Activated naive CD4-positive, alpha-beta T cell treated with anti-CD3 and anti-CD28 coated beads, Interleukin-2, amount 50 U/mL, for 16 hours (primary cell): ENCODE measurements around the gene APOL3.
"Not testable (repeated sequence)": the region's sequence is repeated elsewhere in the genome, so short reads cannot be mapped to it uniquely, and the experiment has no call there.

Experiments used
- DNase-seq: peaks from one replicate; pipeline ENCODE4 v3.0.0-alpha.2; 2020

APOL3 gene

DNA sequence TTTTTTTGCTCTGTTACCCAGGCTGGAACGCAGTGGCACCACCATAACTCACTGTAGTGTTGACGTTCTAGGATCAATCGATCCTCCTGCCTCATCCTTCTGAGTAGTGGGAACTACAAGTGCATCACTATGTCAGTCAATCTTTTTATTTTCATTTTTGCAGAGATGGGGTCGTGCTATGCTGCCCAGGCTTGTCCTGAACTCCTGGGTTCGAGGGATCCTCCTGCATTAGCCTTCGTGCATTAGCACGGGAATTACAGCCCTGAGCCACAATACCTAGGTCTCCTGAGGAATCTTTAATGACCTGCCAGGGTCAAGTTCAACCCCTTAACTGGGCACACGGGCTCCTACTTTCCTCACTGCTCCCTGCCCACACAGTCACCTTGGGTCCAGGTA is 4.4 kb downstream of the APOL3 start:
- DNase-seq: no peak

DNA sequence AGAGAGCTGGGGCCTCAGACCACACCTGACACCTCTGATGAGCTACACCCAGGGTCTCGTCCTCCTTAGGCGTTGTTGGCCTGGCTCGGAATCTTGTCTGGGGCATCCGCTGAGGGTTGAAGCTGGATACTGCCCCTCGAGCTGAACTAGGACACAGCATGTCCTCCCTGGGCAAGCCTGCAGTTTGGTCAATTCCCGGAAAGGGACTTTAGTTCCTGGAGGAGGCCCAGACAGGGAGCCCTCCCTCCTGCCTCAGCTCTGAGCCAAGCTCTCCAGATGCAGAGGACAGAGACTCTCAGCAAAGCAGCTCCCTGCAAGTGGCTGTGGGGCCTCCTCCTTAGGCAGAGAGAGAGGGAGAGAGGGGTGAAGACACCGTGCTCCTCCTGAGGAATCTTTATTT is 4.9 kb downstream of the APOL3 start:
- DNase-seq: no peak

DNA sequence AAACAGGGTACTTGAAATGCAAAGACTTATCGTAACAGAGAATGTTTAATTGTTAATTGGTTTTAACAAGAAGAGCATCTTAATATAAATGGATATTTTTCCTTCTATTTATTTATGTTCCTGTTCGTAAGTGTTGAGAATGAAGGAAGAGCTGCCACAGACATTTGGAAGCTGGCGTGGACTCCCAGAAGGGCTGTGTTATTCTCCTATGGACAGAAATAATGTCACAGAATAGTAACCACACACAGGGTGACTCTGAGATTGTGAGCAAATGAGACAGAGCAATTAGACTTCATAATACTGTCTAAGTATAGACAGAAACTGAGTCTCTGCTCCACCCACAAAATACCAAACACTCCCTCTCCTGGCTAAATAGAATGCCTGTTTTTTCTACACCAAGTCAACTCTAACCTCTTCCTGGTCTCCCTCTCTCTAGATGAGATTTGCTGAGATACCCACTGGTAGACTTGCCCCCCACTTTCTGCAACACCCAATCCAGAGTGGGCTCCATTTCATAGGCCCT is 6.1 kb downstream of the APOL3 start:
- no peak for DNase-seq

DNA sequence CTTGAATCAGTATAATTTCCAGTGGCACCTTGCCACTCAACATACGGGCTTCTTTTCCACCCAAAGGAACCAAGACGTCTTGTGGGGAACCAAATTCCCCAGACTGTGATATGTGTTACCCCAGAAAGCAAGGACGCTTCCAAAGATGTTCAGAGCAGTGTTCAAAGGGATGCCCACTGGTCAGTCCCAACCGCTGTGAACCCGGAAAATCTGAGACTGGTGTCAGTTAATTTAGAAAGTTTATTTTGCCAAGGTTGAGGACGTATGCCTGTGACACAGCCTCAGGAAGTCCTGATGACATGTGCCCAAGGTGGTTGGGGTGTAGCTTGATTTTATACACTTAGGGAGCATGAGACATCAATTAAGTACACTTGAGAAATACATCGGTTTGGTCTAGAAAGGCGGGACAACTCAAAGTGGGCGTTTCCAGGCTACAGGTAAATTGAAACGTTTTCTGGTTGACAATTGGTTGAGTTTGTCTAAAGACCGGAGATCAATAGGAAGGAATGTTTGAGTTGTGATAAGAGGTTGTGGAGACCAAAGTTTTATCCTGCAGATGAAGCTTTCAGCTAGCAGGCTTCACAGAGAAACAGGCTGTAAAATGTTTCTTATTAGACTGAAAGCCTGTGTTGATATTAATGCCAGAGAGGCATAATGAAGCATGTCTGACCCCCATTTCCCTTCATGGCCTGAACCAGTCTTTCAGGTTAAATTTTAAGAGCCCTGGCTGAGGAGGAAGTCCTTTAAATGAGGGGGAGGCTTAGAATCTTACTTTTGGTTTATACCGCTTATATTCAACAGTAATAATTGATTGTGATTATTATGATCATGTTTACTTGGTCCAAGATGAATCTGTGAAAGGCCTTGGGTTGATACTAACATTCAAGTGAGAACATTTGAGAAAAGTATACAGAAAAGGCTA is 6.8 kb downstream of the APOL3 start:
- DNase-seq: no peak

DNA sequence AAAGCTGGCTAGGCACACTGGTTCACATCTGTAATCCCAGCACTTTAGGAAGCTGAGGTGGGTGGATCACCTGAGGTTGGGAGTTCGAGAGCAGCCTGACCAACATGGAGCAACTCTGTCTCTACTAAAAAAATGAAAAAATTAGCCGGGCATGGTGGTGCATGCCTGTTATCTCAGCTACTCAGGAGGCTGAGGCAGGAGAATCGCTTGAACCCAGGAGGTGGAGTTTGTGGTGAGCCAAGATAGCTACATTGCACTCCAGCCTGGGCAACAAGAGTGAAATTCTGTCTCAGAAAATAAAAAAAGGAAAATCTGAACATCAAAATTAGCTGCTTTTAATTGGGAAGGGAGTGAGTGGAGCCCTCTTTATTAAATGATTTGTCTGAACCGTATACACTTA is 7.7 kb downstream of the APOL3 start:
- DNase-seq: not testable (repeated sequence)

DNA sequence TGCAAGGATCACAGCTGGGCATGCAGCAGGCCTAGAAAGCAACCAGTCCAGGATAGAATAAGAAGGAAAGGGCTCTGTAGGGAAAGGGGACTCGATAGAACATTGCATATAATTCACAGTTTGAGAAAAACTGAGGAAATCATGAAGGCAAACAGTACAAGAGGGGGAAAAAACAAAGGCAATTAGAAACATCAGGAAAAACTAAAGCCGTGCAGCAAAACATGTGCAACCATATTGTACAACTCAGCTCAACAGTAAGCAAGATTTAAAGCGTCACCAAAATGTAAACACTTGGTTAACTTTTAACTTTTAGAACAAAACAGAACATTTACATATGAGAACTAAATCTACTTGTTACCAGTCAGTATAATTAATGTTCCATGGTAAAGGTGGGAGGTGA is 8.5 kb downstream of the APOL3 start:
- DNase-seq: no peak

DNA sequence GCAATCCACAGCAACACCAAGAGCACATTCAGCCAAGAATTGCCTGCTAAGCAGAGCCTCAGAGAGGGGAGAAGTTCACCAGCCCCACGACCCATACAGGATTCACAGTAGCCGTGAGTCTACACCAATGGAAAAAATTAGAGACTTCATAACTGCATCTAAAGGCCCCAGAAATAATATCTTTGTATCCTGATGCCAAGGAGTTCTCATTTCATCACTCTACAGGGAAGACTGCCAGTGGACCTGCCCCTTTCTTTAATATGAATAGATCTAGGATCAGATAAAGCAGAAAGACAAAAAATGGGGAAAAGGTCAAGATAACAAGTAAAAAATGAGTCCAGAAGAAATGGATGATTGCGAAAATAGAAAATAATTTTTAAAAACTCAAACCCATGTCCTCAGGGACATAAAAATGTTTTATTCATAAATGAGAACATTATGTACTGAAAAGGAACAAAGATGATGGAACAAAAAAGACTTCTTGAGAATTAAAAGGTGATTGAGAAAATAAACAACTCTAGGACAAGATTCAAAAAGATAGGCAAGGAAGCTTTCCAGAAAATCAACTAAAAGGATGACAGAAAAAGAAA is 9.5 kb downstream of the APOL3 start:
- no peak for DNase-seq

DNA sequence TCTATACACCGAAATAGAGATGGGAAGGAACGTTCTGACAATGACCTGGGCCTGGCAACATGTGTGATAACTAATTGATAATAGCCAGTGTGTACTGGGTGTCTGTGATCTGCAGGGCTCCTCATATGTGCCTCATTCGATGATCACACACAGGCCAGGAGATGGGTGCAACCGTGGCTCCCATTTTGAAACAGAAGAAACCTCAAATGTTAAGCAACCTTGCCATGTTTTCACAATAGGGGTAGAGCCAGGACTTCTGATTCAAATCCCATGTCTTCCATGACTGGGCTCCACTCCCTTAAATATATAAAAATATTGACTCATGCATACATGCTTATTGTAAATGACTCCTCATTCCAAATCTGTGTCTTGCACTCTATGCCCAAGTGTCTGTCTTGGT is 11.1 kb downstream of the APOL3 start:
- no peak for DNase-seq

DNA sequence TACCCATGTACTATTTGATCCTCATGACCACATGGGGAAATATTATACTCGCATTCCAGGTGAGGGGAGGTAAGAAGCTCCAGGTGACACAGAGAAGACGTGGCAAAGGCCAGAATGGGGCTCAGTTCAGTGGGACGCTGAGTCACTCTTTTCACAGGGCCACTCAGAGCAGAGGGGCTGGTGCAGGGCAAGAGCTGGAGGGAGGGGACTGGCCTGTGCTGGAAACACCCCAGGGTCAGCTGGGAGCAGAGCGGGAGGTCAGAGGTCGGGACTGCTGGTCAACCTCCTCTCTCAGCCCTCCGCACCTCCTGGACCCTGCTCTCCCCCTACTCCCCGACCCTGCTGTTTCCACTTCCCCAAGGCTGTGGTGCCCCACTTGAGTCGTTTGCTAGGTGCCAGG is 12.1 kb downstream of the APOL3 start:
- DNase-seq: no peak

DNA sequence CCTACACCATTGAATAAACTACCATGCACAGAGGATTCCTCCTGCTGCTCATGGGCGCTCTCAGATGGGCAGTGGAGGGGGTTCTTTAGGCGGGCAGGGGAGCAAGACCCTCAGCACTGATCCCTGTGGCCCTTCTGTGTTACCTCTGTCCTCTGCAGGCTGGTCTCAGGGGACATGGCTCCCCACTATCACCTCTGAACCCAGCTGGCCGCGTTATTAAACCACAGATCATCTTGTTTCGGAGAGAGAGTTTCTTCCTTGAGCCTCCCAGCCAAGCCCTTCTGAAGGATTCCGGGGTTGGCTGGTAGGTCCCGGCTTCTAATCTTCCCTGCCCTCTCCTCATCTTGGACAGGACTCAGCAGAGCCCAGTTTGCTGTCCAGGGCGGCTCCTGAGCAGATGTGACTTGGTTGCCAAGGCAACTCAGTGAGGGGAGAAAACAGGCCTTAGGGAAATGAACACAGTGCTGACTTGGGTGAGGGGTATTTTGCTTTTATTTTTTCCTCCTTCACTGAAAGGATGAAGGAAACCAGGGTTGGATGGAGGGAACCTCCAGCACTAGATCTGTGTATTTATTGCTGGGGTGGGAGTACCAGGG is 13.3 kb downstream of the APOL3 start:
- DNase-seq: no peak

DNA sequence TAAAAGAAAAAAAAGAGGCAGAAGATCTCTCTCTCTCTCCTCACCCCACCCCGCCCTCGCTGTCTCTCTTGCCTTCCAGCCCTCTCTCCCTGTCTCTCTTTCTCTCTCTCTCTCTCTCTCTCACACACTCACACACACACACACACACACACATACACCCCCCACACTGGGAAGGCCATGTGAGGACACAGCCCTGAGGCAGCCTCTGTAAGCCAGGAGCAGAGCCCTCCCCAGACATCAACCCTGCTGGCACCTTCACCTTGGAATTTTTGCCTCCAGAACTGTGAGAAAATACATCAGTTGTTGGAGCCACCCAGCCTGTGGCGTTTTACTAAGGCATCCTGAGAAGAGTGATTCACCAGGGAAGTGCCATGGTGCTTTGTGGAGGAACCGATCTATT is 14.7 kb downstream of the APOL3 start:
- DNase-seq: no peak

DNA sequence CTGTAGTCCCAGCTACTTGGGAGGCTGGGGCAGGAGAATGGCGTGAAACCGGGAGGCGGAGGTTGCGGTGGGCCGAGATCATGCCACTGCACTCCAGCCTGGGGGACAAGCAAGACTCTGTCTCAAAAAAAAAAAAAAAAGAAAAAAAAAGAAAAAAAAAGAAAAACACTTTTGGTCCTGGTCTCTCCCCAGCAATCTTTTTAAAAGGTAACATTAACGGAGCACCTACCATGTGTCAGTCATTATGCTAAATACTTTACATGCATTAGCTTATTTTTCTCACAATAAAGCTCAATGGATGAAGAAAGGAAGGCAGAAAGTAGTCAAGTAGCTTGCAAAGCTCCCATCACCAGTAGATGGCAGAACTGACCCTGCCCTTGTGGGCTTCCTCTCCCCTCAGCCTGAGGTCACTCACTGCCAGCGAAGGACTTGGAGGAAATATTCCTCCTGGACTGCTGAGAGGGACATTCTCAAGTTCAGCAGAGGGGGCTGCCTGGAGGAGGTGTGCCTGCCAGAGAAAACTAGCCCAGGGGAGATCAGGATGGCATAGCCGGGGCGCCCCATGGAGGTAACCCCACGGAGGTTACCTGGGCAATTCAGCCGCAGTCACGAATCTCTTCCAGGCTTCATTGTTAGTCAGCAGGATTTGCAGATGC is 15.5 kb downstream of the APOL3 start:
- no peak for DNase-seq

DNA sequence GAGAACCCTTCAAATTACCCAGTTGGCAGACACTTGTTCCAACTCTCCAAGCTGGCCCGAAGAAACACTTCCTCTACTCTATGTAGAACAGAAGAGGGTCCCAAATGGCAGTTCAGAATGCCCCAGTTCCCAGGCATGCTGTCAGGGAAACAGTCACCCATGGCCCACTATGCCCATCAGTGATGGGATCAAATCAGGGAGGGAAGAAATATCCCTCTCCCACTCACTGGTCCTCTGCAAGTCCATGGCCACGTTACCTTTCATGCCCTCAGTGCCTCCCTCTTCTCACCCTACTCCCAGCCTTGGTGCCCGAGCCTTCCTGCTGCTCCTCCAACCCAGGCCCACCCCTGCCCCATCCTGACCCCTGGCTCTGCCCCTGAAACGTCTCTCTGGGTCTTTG is 16.6 kb downstream of the APOL3 start:
- DNase-seq: no peak

DNA sequence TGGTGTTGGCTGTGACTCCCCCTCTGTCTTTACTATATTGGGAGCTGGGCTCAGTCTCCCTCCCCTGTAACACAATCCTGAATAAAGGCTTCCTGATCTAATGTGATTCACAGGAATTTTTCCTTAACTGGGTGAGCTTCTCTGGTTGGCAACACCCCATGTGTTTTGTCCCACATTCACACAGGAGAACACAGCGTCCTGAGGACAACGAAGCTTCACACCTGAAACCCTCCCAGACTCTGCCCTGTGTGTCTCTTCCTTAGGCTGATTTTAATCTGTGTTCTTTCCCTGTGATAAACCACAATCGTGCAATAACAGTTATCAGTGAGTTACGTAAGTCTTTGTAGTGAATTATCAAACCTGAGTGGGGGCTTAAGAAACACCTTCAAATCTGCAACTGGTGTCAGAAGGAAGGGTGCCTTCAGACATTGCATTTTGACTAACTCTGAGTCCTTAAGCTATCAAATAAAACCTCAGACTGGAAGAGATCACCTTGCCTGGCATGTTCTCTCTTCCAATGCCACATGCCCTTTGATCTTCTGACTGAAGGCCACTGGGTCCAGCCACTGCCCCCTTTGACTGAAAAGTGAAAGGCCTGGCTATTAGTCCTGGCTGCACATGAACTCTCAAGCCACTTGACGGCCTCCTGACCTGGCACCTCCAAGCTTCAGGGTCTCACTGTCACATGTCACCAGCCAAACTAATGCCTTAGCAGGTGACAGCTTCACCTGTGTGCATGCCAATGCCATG is 17.3 kb downstream of the APOL3 start:
- no peak for DNase-seq

DNA sequence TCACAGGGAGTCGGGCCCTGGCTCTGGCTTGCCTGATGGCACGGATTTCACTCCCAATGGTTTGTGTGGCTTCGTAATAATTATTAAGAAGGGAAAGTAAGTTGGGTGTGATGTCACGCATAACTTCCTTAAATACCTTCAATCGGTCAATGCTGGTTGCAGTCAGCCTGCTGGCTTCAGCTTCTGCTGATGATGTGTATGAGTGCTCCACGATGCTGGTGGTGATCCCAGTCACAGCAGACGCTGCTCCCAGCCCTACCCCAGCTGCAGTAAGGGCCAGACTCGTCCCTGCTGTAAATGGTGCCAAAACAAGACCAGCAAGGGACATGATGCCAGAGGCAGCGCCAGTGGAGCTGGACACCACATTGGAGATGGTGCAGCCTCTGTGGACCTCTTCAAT is 19.1 kb downstream of the APOL3 start:
- DNase-seq: no peak

DNA sequence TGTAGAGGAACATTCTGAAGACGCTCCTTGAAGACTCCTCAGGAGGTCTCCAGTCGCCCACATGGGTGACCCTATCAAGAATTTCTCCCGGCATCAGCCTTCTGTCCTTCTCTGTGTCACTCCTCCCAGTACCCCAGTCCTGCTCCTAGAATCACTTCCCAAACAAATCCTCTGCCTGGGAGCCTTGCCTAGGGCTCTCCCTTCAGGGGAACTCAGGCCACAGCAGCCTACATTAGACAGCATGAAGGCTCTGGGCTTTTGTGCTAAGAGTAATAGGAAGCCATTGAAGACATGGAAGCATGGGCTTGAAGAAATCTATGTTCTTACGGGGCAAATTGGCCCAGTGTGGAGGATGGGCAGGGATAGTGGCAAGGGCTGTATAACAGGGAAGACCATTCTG is 21.8 kb downstream of the APOL3 start:
- DNase-seq: not testable (repeated sequence)

DNA sequence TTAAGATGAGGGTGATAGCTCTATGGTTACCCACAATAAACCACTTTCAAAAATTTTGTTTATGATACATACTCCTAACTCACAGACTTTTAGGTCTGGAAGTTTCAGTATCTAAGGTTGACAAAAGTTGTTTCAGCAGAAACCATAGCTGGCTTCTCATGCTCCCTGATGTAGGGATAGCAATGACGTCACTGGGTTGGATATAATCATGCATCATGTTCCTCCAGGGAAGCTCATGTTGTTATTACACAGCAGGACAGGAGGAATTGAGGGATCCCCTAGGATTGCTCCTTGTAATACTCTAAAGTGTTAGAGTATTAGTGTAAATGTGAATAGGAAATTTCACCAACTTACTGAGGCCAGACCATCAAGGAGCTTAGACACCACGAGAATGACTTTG is 23.6 kb downstream of the APOL3 start:
- no peak for DNase-seq

DNA sequence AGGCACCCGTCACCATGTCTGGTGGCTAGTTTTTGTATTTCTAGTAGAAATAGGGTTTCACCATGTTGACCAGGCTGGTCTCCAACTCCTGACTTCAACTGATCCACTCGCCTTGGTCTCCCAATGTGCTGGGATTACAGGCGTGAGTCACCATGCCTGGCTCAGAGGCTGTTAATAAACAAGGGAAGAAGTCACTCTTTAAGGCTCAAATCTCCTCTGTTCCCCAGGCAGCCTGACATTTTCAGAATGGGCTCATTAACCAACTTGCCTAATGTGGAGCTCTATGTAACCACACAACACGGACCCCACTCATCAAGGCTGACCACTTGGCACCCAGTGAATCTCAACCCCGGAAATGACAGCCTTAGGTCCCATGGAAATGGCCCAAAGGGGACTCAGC is 24.1 kb downstream of the APOL3 start:
- DNase-seq: no peak

DNA sequence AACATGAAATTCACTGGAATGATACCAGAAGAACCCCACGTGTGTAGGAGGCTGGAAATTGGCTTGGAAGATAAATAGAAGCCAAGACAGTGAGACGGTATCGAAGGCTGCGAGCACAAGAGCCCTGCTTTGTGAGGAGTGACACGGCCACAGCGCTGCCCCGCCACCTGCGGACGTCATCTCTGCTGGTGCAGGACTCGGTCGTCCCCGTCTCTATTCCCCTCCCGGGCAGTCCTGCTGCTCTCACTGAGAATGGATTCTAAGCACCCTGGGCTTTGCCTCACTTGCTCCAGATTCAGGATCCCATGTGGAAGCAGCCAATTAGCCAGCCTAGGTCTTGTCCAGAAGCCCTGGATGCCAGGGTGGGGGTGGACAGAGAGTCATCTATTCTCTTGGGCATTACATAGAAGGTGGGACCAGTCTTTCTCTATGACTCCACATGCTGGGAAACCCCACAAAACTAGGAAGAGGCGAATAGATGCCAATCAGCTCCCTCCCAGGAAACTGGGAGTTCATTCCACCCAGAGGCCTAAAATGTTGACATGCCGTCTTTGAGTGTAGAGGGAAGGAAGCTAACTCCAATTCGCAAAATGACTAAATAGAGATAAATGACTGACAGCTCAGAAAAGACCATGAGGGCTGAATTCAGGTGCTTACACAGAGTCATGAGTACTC is 25.1 kb downstream of the APOL3 start:
- no peak for DNase-seq

DNA sequence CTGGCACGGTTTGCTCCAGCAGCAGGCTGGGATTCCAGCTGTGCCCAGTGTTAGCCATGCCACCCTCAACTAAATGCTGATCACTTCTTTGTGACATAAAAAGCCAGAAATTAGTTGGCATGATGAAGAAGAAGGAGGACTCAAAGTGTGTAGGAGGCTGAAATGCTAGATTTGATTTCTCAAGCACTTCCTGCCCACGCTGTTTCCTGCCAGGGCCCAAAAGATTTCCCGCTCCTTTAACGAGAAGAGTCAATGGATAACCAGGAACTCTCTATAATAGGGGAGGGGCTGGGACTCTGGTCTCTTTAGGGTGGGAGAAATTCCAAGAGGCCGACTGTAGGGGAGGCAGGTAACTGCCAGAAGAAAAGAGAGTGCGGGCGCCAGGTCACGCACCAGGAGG is 26.4 kb downstream of the APOL3 start:
- DNase-seq: no peak

DNA sequence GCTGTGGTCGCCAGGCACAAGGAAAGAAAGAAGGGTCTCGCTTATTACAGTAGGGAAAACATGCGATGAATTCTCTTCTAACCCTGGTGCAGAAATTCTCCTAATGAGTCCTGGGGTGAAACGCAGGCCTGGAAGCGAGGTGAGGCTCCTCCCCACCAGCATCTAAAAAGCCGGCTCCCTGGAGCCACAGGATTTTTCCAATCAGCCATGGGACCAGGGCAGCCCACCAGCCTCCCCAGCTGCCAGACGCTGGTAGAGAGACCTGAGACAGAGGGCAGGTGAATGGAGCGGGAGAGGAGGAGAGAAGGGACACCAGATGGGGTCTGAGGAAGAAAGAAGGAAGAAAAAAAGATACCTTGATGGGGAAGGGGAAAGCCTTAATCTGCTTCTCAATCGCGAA is 28.6 kb downstream of the APOL3 start:
- no peak for DNase-seq
